Activated CD8-positive, alpha-beta memory T cell treated with anti-CD3 and anti-CD28 coated beads for 36 hours (primary cell): Measurements from ENCODE around the gene AMDHD2. TPM values are rescaled to one million over a fixed set of nuclear protein-coding genes. Genes with fewer than 3 reads are reported as not detected.

Experiments used
- CTCF ChIA-PET: fragments of 350-600 bp; sonication (Branson Sonifier 250); formaldehyde crosslinking; loops from one replicate; lab custom pipeline; 2021; ENCODE audit warnings: antibody characterized with exemption; lab: Charles Lee
- POLR2A ChIA-PET: fragments of 350-600 bp; sonication (Branson Sonifier 250); formaldehyde crosslinking; loops from one replicate; lab custom pipeline; 2021; ENCODE audit warnings: antibody characterized with exemption; lab: Charles Lee
- total RNA-seq, 2 experiments: library from RNA; stranded (reverse); gene quantifications; one replicate each; pipeline ENCODE4 v1.2.3, GENCODE V29; 2021

Gene AMDHD2
- total RNA-seq, 2 experiments from 2014 or later = 37.8 to 42.3 TPM

GRCh38 chr16:2495041-2495440 lies 25.1 kb upstream of the AMDHD2 start:
- ChIA-PET CTCF (no interaction called here), POLR2A (no interaction called here)

- ChIA-PET POLR2A (no interaction called here), CTCF (interaction anchor here (0.6 to 0.7 kb wide), 2 partner anchors 9 to 474 kb away, joined by 3 read pairs; no protein-coding TSS in a partner anchor)
These were observed 23.7 kb upstream of the AMDHD2 start for GRCh38 chr16:2496223-2497115.

- CTCF ChIA-PET = interaction anchor here (0.6 to 0.7 kb wide), 2 partner anchors 10 to 475 kb away, joined by 3 read pairs; no protein-coding TSS in a partner anchor
- POLR2A ChIA-PET = no interaction called here
These were observed 23.0 kb upstream of the AMDHD2 start for GRCh38 chr16:2497116-2497630.

GRCh38 chr16:2497695-2498484 lies 22.3 kb upstream of the AMDHD2 start:
- POLR2A ChIA-PET = no interaction called here
- CTCF ChIA-PET = no interaction called here

- POLR2A ChIA-PET = no interaction called here
- CTCF ChIA-PET = no interaction called here
These were observed 21.5 kb upstream of the AMDHD2 start for GRCh38 chr16:2498531-2499253.

GRCh38 chr16:2499454-2499853 lies 20.7 kb upstream of the AMDHD2 start:
- CTCF ChIA-PET = interaction anchor here (2.8 kb wide), 1 partner anchor 15 kb away, joined by 22 read pairs; no protein-coding TSS in a partner anchor
- POLR2A ChIA-PET = no interaction called here

GRCh38 chr16:2499890-2500429 lies 20.2 kb upstream of the AMDHD2 start:
- POLR2A ChIA-PET = no interaction called here
- CTCF ChIA-PET = interaction anchor here (1.0 to 2.8 kb wide), 4 partner anchors 15 to 160 kb away, joined by 3 to 22 read pairs (median 4); partner anchors contain the start of gene ABCA3

GRCh38 chr16:2500430-2500917 lies 19.7 kb upstream of the AMDHD2 start:
- CTCF ChIA-PET = interaction anchor here (0.5 to 2.8 kb wide), 19 partner anchors 10 to 306 kb away, joined by 3 to 22 read pairs (median 4); partner anchors contain the start of genes ABCA3, ATP6V0C, CEMP1 and TBC1D24
- POLR2A ChIA-PET = no interaction called here

- ChIA-PET CTCF (interaction anchor here (0.5 to 2.8 kb wide), 24 partner anchors 9 to 306 kb away, joined by 3 to 22 read pairs (median 4); partner anchors contain the start of genes ABCA3, ATP6V0C, CEMP1 and TBC1D24), POLR2A (interaction anchor here (0.8 to 1.0 kb wide), 2 partner anchors 14 to 19 kb away, joined by 3 read pairs; partner anchors contain the start of gene AMDHD2)
These were observed 19.0 kb upstream of the AMDHD2 start for GRCh38 chr16:2500918-2501750.

- POLR2A ChIA-PET = interaction anchor here (0.6 to 1.0 kb wide), 3 partner anchors 13 to 154 kb away, joined by 3 to 8 read pairs (median 3); partner anchors contain the start of gene AMDHD2
- CTCF ChIA-PET = interaction anchor here (0.6 to 2.8 kb wide), 15 partner anchors 8 to 574 kb away, joined by 3 to 22 read pairs (median 4); partner anchors contain the start of genes ATP6V0C and TBC1D24
These were observed 17.9 kb upstream of the AMDHD2 start for GRCh38 chr16:2501946-2502895.

- CTCF ChIA-PET = no interaction called here
- POLR2A ChIA-PET = no interaction called here
These were observed 14.5 kb upstream of the AMDHD2 start for GRCh38 chr16:2505695-2506094.

GRCh38 chr16:2507052-2507659 lies 13.0 kb upstream of the AMDHD2 start:
- ChIA-PET CTCF (no interaction called here), POLR2A (no interaction called here)

GRCh38 chr16:2507665-2508064 lies 12.5 kb upstream of the AMDHD2 start:
- ChIA-PET POLR2A (no interaction called here), CTCF (no interaction called here)

- POLR2A ChIA-PET = no interaction called here
- CTCF ChIA-PET = no interaction called here
These were observed 11.3 kb upstream of the AMDHD2 start for GRCh38 chr16:2508722-2509400.

- ChIA-PET CTCF (interaction anchor here (0.5 to 1.0 kb wide), 2 partner anchors 10 to 76 kb away, joined by 3 read pairs; no protein-coding TSS in a partner anchor), POLR2A (no interaction called here)
These were observed 8.9 kb upstream of the AMDHD2 start for GRCh38 chr16:2511128-2511800.
